ENCODE data around the gene APOBEC3F. TPM values are rescaled to one million over a fixed set of nuclear protein-coding genes. Genes with fewer than 3 reads are reported as not detected.

The APOBEC3F gene
- total RNA-seq, 4 donors from 2014 or later: 2.6 to 6.8 (median 4.8) TPM; not detected in 1

DNA sequence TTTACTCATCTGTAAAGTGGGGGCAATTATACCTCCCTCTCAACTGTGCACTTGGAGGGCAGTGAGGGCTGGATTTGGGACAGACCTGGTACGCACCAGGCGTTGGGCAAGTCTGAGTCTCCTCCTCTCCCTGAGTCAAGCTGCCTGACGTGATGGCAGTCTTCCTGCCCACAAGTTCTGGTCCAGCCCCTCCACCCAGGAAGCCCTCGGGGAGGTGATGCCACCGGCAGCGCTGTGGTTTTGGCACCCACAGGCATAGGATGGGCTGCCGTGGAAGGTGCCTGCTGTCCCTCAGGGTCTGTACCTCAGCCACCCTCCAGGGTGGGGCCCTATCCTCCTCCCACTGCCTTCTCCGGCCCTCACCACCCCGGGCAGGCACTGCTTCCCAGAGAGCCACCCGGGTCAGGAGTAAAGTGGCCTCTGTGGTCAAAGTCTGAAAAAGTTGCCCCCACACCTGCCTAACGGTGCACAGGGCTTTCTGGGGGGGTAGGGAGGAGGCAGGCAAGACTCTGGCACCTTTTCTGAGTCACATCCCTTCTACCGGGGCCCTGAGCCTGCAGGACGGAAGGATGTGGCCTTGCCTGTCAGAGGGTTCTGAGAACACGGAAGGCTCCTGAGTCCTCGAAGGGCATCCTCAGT, 49.9 kb downstream of the APOBEC3F start:
- in situ Hi-C loops (cut with MboI; ENCODE audit: low pct_ligation_motif_present in 1 of 4, low pct_unique_long_range_greater_than_20kb in 1 of 4, low sequenced_read_pairs in 3 of 4): no loop called here

GRCh38 chr22:39091126-39092081, 50.7 kb downstream of the APOBEC3F start:
- WGBS, 2 donors (ENCODE audit: low coverage in 1 of 2): 60 to 78% methylated on average over 1 to 22 of the region's 23 CpGs
- DNase-seq: no peak
- Histone ChIP-seq H3K9me3 (no peaks in the 10 kb centered on the region), H3K27ac (peak overlapping the region in 2 of 4 donors; percentile 3 to 18), H3K27me3 (peaks cover 5% of the 10 kb centered on the region), H3K36me3 (no peaks in the 10 kb centered on the region), H3K4me3 (no peak overlapping the region), H3K4me1 (peaks cover 0 to 7% (median 0%) of the 10 kb centered on the region in 4 donors)
- intact Hi-C loops (cut with DNase I; ENCODE audit: low total_unique reads): no loop called here
- no peak for TF ChIP-seq POLR2A (IDR thresholded peaks at IDR 0.05)
- TF ChIP-seq POLR2AphosphoS5 (IDR thresholded peaks at IDR 0.05): no peak
- TF ChIP-seq, protein P1, sequence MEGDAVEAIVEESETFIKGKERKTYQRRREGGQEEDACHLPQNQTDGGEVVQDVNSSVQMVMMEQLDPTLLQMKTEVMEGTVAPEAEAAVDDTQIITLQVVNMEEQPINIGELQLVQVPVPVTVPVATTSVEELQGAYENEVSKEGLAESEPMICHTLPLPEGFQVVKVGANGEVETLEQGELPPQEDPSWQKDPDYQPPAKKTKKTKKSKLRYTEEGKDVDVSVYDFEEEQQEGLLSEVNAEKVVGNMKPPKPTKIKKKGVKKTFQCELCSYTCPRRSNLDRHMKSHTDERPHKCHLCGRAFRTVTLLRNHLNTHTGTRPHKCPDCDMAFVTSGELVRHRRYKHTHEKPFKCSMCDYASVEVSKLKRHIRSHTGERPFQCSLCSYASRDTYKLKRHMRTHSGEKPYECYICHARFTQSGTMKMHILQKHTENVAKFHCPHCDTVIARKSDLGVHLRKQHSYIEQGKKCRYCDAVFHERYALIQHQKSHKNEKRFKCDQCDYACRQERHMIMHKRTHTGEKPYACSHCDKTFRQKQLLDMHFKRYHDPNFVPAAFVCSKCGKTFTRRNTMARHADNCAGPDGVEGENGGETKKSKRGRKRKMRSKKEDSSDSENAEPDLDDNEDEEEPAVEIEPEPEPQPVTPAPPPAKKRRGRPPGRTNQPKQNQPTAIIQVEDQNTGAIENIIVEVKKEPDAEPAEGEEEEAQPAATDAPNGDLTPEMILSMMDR (IDR thresholded peaks at IDR 0.05): no peak
- no peak for TF ChIP-seq EP300 (IDR thresholded peaks at IDR 0.05; ENCODE audit: low read depth)
- in situ Hi-C loops (cut with MboI; ENCODE audit: low pct_ligation_motif_present in 1 of 4, low pct_unique_long_range_greater_than_20kb in 1 of 4, low sequenced_read_pairs in 3 of 4): no loop called here

More for the DNA sequence above, 49.9 kb downstream of the APOBEC3F start:
- TF ChIP-seq, protein P1 (IDR thresholded peaks at IDR 0.05): no peak
- no peak for TF ChIP-seq POLR2A (IDR thresholded peaks at IDR 0.05)
- TF ChIP-seq EP300 (IDR thresholded peaks at IDR 0.05; ENCODE audit: low read depth): no peak
- TF ChIP-seq POLR2AphosphoS5 (IDR thresholded peaks at IDR 0.05): no peak
- peak overlapping the region; percentile 18 to 57 (median 30) for H3K27ac ChIP-seq
- 70 to 90% methylated on average over 2 to 15 of the region's 15 CpGs for WGBS, 2 donors (ENCODE audit: low coverage in 1 of 2)
- no peak overlapping the region for H3K4me3 ChIP-seq
- no peaks in the 10 kb centered on the region for H3K36me3 ChIP-seq
- H3K27me3 ChIP-seq: peaks cover 5% of the 10 kb centered on the region
- intact Hi-C loops (cut with DNase I; ENCODE audit: low total_unique reads): no loop called here
- no peaks in the 10 kb centered on the region for H3K9me3 ChIP-seq
- H3K4me1 ChIP-seq: peaks cover 0 to 7% (median 0%) of the 10 kb centered on the region in 4 donors
- peak; percentile 60 for DNase-seq

DNA sequence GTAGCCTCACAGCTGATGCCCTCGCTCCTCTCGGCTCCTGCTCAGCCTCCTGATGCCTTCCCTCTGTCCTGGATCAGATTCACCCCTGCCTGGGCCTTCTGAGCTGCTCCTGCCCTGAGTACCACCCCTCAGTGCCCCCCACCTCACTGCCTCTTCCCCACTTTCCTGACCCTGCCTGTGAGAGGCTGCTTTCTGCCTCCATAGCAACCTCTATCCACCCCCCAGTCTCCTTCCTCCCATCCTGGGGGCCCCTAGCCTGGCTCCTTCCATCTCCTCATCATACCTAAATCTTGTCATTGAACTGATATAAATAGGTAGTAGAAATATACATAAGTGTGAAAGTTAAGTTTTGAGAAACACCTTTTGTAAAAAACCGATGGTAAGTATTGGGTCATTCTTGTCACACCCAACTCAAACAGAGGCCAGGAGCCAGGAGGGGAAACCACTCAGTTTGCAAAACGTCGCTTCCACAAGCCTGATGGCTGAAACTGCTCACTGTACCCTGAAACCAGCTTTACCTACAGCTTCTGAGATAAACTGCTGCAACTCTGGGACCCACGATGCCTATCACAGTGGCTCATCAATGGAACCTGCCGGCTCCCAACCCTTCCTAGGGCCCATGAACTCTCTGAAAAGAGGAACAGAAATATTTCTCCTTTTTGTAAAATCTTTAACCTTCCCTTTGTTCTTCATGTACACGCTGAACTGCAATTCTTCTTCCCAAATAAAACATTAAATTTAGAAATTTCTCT, 51.6 kb downstream of the APOBEC3F start:
- no peaks in the 10 kb centered on the region for H3K9me3 ChIP-seq
- no peak for TF ChIP-seq EP300 (IDR thresholded peaks at IDR 0.05; ENCODE audit: low read depth)
- no peak for TF ChIP-seq POLR2AphosphoS5 (IDR thresholded peaks at IDR 0.05)
- TF ChIP-seq POLR2A (IDR thresholded peaks at IDR 0.05): no peak
- TF ChIP-seq, protein P1 (IDR thresholded peaks at IDR 0.05): no peak
- 51 to 69% methylated on average over 6 to 8 of the region's 8 CpGs for WGBS, 2 donors (ENCODE audit: low coverage in 1 of 2)
- H3K4me3 ChIP-seq: no peak overlapping the region
- intact Hi-C loops (cut with DNase I; ENCODE audit: low total_unique reads): no loop called here
- H3K36me3 ChIP-seq: no peaks in the 10 kb centered on the region
- in situ Hi-C loops (cut with MboI; ENCODE audit: low pct_ligation_motif_present in 1 of 4, low pct_unique_long_range_greater_than_20kb in 1 of 4, low sequenced_read_pairs in 3 of 4): no loop called here
- H3K27ac ChIP-seq: no peak overlapping the region
- no peak for DNase-seq
- peaks cover 5% of the 10 kb centered on the region for H3K27me3 ChIP-seq
- peaks cover 0 to 16% (median under 1%) of the 10 kb centered on the region in 4 donors for H3K4me1 ChIP-seq
